Astrocyte of the spinal cord (primary cell): ENCODE results near the gene SERAC1.
"Not testable (repeated sequence)": the region's sequence is repeated elsewhere in the genome, so short reads cannot be mapped to it uniquely, and the experiment has no call there.

ENCODE experiments used
- DNase-seq: peaks from one replicate; pipeline ENCODE4 v3.0.0; 2011; ENCODE audit warnings: low read depth, low spot score
- H3K4me3 ChIP-seq: 2 replicates; pipeline ENCODE4 v1.5.1; 2011; ENCODE audit warnings: low read depth, mild to moderate bottlenecking, low read length, moderate library complexity
- CTCF ChIP-seq: IDR thresholded peaks from 2 replicates; pipeline ENCODE4 v1.5.1; 2012; ENCODE audit warnings: low read depth, mild to moderate bottlenecking, low read length, inconsistent platforms
- in situ Hi-C: cut with HindIII; loops from 2 replicates; pipeline ENCODE4 v1.10.0; 2017; ENCODE audit warnings: low sequenced_read_pairs

SERAC1 gene

GRCh38 chr6:158172001-158172400, 3.9 kb upstream of the SERAC1 start:
- no peak overlapping the region for H3K4me3 ChIP-seq
- TF ChIP-seq CTCF, result no peak
- in situ Hi-C loops, result no loop called here
- no peak for DNase-seq

DNA sequence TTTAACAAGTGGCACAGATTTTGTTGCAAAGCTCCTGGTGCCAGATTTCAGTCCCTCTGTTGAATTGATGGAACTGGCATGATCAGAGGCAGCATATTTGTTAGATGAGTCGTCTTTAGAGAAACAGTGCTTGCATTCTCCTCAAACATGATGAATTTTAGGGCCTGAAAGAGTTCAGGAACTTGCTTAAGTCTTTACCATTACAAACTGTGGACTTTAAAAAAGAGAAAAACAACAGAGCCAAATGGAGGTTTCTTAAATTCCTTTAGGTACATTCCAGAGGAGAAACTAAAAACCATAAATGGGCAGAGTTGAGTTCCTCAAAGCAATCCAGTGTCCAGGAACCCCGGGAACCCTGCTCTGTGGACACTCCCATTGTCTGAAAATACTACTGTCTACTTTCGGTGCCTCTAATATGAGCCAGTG, 2.6 kb upstream of the SERAC1 start:
- peak; percentile 95 for DNase-seq
- no peak for TF ChIP-seq CTCF
- no peak overlapping the region for H3K4me3 ChIP-seq
- in situ Hi-C loops, result no loop called here

DNA sequence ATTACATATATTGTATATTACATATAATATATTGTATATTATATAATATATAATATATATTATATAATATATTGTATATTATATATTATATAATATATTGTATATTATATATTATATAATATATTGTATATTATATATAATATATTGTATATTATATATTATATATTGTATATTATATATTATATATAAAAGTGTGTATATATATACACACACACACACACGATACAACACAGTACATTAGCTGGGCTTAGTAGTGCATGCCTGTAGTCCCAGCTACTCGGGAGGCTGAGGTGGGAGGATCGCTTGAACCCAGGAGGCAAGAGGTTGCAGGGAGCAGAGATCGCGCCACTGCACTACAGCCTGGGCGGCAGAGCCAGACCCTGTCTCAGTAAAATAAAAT, 1.6 kb upstream of the SERAC1 start:
- in situ Hi-C loops, DNase-seq, H3K4me3 ChIP-seq: not testable (repeated sequence)

GRCh38 chr6:158165919-158166416, 2.1 kb downstream of the SERAC1 start:
- no peak for DNase-seq

GRCh38 chr6:158164579-158165170, 3.4 kb downstream of the SERAC1 start:
- in situ Hi-C loops, result no loop called here

More at GRCh38 chr6:158165919-158166416, 2.1 kb downstream of the SERAC1 start:
- in situ Hi-C loops, result no loop called here
- no peak for TF ChIP-seq CTCF
- no peak overlapping the region for H3K4me3 ChIP-seq

DNA sequence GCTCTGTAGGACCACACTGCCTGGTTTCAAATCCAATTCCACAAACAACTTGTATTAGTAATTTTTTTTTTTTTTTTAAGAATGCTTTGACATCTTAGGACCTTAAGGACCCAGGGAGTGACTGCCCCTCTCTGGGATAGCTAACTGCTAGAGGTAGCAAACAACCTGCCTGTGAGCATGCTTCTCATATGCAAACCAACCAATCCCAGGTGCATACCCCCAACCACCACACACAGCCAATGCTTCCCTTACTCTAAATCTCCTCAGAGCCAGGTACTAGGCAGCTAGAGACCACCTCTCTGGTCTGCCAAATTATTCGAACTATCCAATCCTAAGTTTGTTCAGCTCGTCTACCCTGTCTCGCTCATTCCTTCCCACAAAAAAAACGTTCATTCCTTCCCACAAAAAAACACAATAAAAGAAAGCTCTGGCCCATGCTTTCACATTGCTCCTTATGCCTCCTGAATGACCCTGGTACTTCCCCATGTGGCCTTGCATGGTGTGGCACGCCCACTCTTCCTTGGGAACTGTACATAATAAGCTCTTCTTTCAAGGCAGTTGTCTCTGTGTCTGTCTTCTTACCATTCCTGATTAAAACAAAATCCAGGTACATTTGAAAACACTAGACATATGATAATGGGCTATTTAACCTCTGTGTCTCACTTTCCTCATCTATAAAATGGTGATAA, 6.4 kb downstream of the SERAC1 start:
- no peak overlapping the region for H3K4me3 ChIP-seq
- DNase-seq, result no peak
- TF ChIP-seq CTCF, result no peak
- in situ Hi-C loops, result no loop called here

More at GRCh38 chr6:158164579-158165170, 3.4 kb downstream of the SERAC1 start:
- TF ChIP-seq CTCF, result no peak
- no peak for DNase-seq
- no peak overlapping the region for H3K4me3 ChIP-seq

GRCh38 chr6:158160932-158161539, 7.0 kb downstream of the SERAC1 start:
- in situ Hi-C loops, result no loop called here
- no peak for TF ChIP-seq CTCF
- no peak overlapping the region for H3K4me3 ChIP-seq
- DNase-seq, result peak; percentile 59
